Mesodermal cell (in vitro differentiated cells): ENCODE data around the gene CPED1.
"Not testable (repeated sequence)": the region's sequence is repeated elsewhere in the genome, so short reads cannot be mapped to it uniquely, and the experiment has no call there.

Source experiments
- H3K27ac ChIP-seq: 2 replicates; pipeline ENCODE4 v1.7.0; 2013; ENCODE audit warnings: mild to moderate bottlenecking, low read depth, low read length, moderate library complexity; ENCODE audit not compliant: severe bottlenecking
- H3K36me3 ChIP-seq: 2 replicates; pipeline ENCODE4 v1.7.1; 2013; ENCODE audit warnings: mild to moderate bottlenecking, low read length, moderate library complexity; ENCODE audit not compliant: control insufficient read depth, insufficient read depth
- H3K4me1 ChIP-seq: one replicate; pipeline ENCODE4 v1.7.1; 2013; ENCODE audit warnings: mild to moderate bottlenecking, low read length; ENCODE audit not compliant: insufficient read depth, control insufficient read depth, poor library complexity, severe bottlenecking
- H3K4me3 ChIP-seq: 2 replicates; pipeline ENCODE4 v1.7.0; 2013; ENCODE audit warnings: low read length, control low read depth, mild to moderate bottlenecking; ENCODE audit not compliant: insufficient read depth, poor library complexity, severe bottlenecking; ENCODE audit errors: extremely low read depth
- H3K9me3 ChIP-seq: 2 replicates; pipeline ENCODE4 v1.7.1; 2013; ENCODE audit warnings: mild to moderate bottlenecking, low read length, moderate library complexity; ENCODE audit not compliant: control insufficient read depth
- WGBS, 2 experiments: methylation state at CpG; one replicate each; pipeline ENCODE4 v1.1.5; 2013; ENCODE audit warnings: missing lambda C conversion rate in 2 of 2; ENCODE audit not compliant: insufficient coverage in 2 of 2; 5-methylcytosine and 5-hydroxymethylcytosine counted together

Gene CPED1

DNA sequence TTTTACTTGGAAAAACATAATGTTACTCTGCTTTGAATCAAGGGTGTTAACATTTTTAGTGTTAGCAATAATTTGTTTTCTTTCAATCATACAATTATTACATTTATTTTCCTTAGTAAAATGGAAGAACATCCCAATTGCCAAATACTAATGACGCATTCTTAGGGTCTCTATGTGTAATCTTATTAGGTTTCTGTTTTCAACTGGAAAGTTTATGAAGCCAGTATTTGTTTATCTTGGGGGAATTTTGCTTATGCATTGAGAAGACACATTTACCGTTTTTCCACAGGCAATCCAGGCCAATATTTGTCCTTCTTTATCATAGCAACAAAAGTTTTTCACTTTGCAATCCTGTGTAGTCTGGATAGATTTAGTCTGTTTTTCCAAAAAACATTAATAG is 134.5 kb downstream of the CPED1 start:
- Histone ChIP-seq H3K4me3 (no peak overlapping the region), H3K9me3 (no peaks in the 10 kb centered on the region), H3K4me1 (no peaks in the 10 kb centered on the region), H3K27ac (no peak overlapping the region), H3K36me3 (no peaks in the 10 kb centered on the region)
- no CpG with 5 or more reads among the region's 2 CpGs for WGBS, 2 experiments

- H3K4me1 ChIP-seq, H3K9me3 ChIP-seq, H3K4me3 ChIP-seq, H3K27ac ChIP-seq, H3K36me3 ChIP-seq: not testable (repeated sequence)
- 80% methylated on average over 1 of the region's 1 CpG; no CpG with 5 or more reads in 1 of the 2 experiments for WGBS, 2 experiments
Observed at GRCh38 chr7:121125454-121125853, 136.9 kb downstream of the CPED1 start.

DNA sequence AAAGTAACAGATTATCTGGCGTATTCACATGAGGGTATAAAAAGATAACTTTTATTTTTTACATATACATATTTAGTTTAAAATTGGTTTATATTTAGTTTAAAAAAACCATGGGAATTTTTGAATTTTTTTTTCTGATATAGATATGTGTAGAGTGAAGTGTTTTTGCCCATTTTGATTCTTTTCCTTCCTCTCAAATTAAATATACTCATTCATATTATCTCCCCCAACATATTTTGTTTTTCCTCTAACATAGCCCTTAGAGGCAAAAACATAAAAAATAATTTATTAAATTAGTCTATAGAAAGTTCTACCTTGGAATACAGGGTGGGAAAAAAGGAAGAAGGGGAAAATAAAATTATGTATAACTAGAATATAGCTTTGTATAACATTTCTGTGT is 137.7 kb downstream of the CPED1 start:
- Histone ChIP-seq H3K36me3 (no peaks in the 10 kb centered on the region), H3K4me1 (no peaks in the 10 kb centered on the region), H3K9me3 (no peaks in the 10 kb centered on the region), H3K27ac (no peak overlapping the region), H3K4me3 (no peak overlapping the region)
- no CpG with 5 or more reads among the region's 1 CpG for WGBS, 2 experiments

DNA sequence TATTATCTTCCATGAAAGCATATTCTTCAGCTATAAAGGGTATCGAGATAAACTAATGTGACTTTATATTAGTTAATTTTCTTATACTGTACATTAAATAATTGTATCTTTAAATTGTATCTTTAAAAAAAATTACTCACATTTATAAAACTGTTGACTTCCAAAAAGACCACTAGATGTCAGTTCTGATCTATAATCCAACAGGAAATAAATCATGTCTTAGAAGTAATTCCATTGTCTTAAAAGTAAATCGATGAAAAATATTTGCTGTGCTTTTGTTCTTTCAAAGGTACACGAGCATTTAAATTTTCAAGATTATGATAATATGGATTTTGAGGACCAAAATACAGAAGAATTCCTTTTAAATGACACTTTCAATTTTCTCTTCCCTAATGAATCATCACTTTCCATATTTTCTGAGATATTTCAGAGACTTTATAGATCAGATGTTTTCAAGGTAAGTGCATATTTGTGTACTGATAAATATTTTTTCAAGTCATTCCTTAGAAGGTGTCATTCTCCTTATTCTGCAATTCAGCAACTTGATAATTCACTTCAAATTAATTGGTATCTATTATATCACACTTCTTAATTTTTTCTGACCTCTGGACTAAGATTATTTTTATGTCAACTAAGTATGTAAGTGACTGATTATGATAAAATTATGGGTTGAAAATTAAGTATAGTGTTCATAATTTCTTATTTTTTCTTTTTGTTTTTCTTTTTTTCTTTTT is 138.5 kb downstream of the CPED1 start:
- no CpG with 5 or more reads among the region's 3 CpGs for WGBS, 2 experiments
- no peaks in the 10 kb centered on the region for H3K9me3 ChIP-seq
- no peak overlapping the region for H3K4me3 ChIP-seq
- no peaks in the 10 kb centered on the region for H3K36me3 ChIP-seq
- H3K27ac ChIP-seq: no peak overlapping the region
- H3K4me1 ChIP-seq: no peaks in the 10 kb centered on the region

- no CpG with 5 or more reads among the region's 1 CpG for WGBS, 2 experiments
- H3K4me3 ChIP-seq: no peak overlapping the region
- H3K36me3 ChIP-seq: no peaks in the 10 kb centered on the region
- peaks cover 5% of the 10 kb centered on the region for H3K4me1 ChIP-seq
- no peaks in the 10 kb centered on the region for H3K9me3 ChIP-seq
- H3K27ac ChIP-seq: no peak overlapping the region
Observed at GRCh38 chr7:121132940-121133339, 144.4 kb downstream of the CPED1 start.

- WGBS, 2 experiments: 75% methylated on average over 3 of the region's 3 CpGs; no CpG with 5 or more reads in 1 of the 2 experiments
- peaks cover 5% of the 10 kb centered on the region for H3K4me1 ChIP-seq
- no peak overlapping the region for H3K27ac ChIP-seq
- no peak overlapping the region for H3K4me3 ChIP-seq
- no peaks in the 10 kb centered on the region for H3K36me3 ChIP-seq
- H3K9me3 ChIP-seq: no peaks in the 10 kb centered on the region
Observed at GRCh38 chr7:121133444-121133843, 144.9 kb downstream of the CPED1 start.

DNA sequence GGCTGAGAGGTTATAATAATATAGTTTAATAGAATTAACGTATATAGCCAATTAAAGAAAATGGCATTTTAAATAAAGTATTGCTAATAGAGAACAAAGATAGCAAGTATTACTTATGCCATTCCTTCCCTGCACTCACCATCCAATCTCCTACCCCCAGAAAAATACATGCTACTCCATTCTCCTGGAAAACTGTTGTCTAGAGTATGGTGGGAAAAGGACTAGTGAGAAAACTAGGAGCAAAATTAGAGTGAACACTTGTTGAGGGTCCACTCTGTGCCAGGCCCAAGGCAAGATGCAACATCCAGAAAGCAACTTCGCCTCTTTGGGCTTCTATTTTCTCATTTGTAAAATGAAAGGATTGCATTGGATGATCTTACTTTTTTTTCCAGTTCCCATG is 149.1 kb downstream of the CPED1 start:
- no peak overlapping the region for H3K27ac ChIP-seq
- no peaks in the 10 kb centered on the region for H3K36me3 ChIP-seq
- peaks cover 5% of the 10 kb centered on the region for H3K4me1 ChIP-seq
- H3K9me3 ChIP-seq: no peaks in the 10 kb centered on the region
- no peak overlapping the region for H3K4me3 ChIP-seq
- 100% methylated on average over 1 of the region's 2 CpGs; no CpG with 5 or more reads in 1 of the 2 experiments for WGBS, 2 experiments

- Histone ChIP-seq H3K27ac (no peak overlapping the region), H3K36me3 (no peaks in the 10 kb centered on the region), H3K4me1 (no peaks in the 10 kb centered on the region), H3K4me3 (no peak overlapping the region), H3K9me3 (no peaks in the 10 kb centered on the region)
- WGBS, 2 experiments: 95 to 96% methylated on average over 4 to 5 of the region's 8 CpGs
Observed at GRCh38 chr7:121138262-121138933, 149.9 kb downstream of the CPED1 start.

- H3K27ac ChIP-seq: no peak overlapping the region
- H3K4me3 ChIP-seq: no peak overlapping the region
- H3K9me3 ChIP-seq: no peaks in the 10 kb centered on the region
- WGBS, 2 experiments: 89% methylated on average over 2 of the region's 3 CpGs; no CpG with 5 or more reads in 1 of the 2 experiments
- no peaks in the 10 kb centered on the region for H3K36me3 ChIP-seq
- H3K4me1 ChIP-seq: no peaks in the 10 kb centered on the region
Observed at GRCh38 chr7:121139427-121139826, 150.9 kb downstream of the CPED1 start.

- Histone ChIP-seq H3K4me3 (no peak overlapping the region), H3K36me3 (no peaks in the 10 kb centered on the region), H3K4me1 (no peaks in the 10 kb centered on the region), H3K9me3 (no peaks in the 10 kb centered on the region), H3K27ac (no peak overlapping the region)
- WGBS, 2 experiments: 83 to 100% methylated on average over 1 of the region's 1 CpG
Observed at GRCh38 chr7:121140790-121141189, 152.3 kb downstream of the CPED1 start.

- 83% methylated on average over 1 of the region's 2 CpGs; no CpG with 5 or more reads in 1 of the 2 experiments for WGBS, 2 experiments
- Histone ChIP-seq H3K4me1 (no peaks in the 10 kb centered on the region), H3K9me3 (no peaks in the 10 kb centered on the region), H3K27ac (peak overlapping the region; percentile 4), H3K4me3 (no peak overlapping the region), H3K36me3 (no peaks in the 10 kb centered on the region)
Observed at GRCh38 chr7:121151774-121152221, 163.3 kb downstream of the CPED1 start.
